ENCODE data around the gene PRRG2. TPM values are rescaled to one million over a fixed set of nuclear protein-coding genes. Genes with fewer than 3 reads are reported as not detected.
A peak's percentile ranks its signal among the peaks of the same experiment; 100 is the strongest.

PRRG2 gene
- total and polyA plus RNA-seq, 12 donors: 0.28 to 1.2 (median 0.85) TPM; not detected in 2

DNA sequence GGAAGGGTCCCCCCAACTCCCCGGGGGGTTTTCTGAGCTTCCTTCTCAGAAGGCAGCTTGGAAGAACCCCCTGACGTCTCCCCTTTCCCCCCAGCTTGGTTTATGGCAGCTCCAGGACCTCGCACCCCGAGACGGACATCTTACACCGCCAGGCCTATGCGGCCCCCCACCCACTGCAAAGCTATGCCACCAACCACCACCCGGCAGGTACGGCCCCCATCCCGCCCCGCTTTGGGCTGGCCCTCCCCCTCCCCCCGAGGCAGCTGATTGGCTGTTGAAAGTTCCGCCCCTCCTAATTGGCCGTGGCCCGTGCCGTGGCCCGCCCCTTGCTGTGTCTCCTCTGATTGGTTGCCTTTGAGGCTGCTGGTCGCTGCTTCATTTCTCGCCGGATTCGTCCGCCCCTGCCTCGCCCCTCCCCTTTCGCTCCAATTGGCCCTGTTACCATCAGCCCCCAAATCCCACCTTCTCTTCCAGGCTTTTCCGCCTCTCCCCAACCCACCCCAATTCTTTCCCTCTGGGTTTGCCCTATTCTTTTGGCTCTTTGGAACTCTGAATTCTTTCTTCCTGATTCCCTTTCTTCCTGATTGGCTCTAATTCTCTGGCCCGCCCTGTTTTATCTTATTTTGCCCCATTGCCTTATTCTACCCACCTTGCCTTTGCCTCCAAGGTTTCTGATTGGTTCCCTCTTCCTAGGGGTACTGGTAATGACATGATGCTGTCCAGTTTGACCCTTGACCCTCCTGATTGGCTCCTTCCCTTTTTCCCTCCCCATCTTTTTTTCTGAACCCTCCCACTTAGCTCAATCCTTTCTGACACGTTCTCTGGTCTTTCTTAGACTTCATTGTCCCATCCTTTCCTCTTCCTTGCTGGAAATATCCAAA lies 12.4 kb downstream of the PRRG2 start:
- TF ChIP-seq POLR2A (IDR thresholded peaks at IDR 0.05): no peak
- TF ChIP-seq, protein P1, sequence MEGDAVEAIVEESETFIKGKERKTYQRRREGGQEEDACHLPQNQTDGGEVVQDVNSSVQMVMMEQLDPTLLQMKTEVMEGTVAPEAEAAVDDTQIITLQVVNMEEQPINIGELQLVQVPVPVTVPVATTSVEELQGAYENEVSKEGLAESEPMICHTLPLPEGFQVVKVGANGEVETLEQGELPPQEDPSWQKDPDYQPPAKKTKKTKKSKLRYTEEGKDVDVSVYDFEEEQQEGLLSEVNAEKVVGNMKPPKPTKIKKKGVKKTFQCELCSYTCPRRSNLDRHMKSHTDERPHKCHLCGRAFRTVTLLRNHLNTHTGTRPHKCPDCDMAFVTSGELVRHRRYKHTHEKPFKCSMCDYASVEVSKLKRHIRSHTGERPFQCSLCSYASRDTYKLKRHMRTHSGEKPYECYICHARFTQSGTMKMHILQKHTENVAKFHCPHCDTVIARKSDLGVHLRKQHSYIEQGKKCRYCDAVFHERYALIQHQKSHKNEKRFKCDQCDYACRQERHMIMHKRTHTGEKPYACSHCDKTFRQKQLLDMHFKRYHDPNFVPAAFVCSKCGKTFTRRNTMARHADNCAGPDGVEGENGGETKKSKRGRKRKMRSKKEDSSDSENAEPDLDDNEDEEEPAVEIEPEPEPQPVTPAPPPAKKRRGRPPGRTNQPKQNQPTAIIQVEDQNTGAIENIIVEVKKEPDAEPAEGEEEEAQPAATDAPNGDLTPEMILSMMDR (IDR thresholded peaks at IDR 0.05): no peak
- peaks cover 0 to 47% of the 10 kb centered on the region in 2 donors for H3K36me3 ChIP-seq (replicated peaks in 1 of 2)
- WGBS, 4 donors: 5 to 10% (median 6%) methylated on average over 14 to 27 of the region's 27 CpGs
- no peaks in the 10 kb centered on the region for H3K27me3 ChIP-seq
- no peaks in the 10 kb centered on the region for H3K9me3 ChIP-seq (replicated peaks in 1 of 3)
- H3K4me1 ChIP-seq (replicated peaks in 1 of 2): peaks cover 9 to 18% of the 10 kb centered on the region in 2 donors
- peak overlapping the region in 1 of 4 donors; percentile 95 for H3K4me3 ChIP-seq
- H3K27ac ChIP-seq: peak overlapping the region in 4 of 5 donors; percentile 21 to 93 (median 68)
- intact Hi-C loops (cut with DNase I): no loop called here
- DNase-seq: peak; percentile 93 to 97 (median 95)

DNA sequence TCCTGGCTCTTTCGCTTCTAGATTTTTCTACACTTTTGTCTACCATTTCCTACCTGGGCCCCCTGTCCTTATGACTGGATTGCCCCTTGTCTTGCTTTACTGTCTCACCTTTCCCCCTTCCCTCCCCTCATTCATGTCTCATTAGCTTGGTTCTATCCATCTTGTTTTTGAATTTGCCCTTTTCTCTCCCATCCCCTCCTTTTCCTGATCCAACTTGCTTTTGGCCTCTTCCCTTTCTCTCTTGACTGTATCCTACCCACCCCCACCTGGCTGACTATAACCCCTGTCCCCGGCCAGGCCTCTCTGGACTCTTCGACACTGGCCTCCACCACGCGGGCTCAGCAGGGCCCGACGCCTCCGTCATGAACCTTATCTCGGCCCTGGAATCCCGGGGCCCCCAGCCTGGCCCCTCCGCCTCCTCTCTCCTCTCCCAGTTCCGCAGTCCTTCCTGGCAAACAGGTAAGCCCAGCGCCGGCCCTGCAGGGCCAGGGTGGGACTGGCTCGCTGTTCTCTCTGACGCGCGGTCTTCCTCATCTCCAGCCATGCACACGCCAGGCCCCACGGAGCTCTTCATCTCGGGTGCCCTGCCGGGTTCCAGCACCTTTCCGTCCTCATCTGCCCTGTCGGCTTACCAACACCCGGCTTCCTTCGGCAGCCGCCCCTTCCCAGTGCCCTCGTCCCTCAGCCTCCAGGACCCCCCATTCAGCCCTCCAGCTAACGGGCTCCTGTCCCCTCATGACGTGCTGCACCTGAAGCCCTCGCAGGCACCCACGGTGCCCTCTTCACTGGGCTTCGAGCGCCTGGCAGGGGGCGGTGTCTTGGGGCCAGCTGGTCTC lies 13.3 kb downstream of the PRRG2 start:
- Histone ChIP-seq H3K4me1 (replicated peaks in 1 of 2) (peaks cover 9 to 18% of the 10 kb centered on the region in 2 donors), H3K27ac (peak overlapping the region in 3 of 5 donors; percentile 21 to 93 (median 54)), H3K4me3 (no peak overlapping the region), H3K9me3 (replicated peaks in 1 of 3) (no peaks in the 10 kb centered on the region), H3K36me3 (replicated peaks in 1 of 2) (peaks cover 0 to 56% of the 10 kb centered on the region in 2 donors), H3K27me3 (no peaks in the 10 kb centered on the region)
- 85 to 89% (median 87%) methylated on average over 34 to 35 of the region's 35 CpGs for WGBS, 4 donors
- TF ChIP-seq, protein P1 (IDR thresholded peaks at IDR 0.05): no peak
- no peak for TF ChIP-seq POLR2A (IDR thresholded peaks at IDR 0.05)
- intact Hi-C loops (cut with DNase I): no loop called here
- no peak for DNase-seq

DNA sequence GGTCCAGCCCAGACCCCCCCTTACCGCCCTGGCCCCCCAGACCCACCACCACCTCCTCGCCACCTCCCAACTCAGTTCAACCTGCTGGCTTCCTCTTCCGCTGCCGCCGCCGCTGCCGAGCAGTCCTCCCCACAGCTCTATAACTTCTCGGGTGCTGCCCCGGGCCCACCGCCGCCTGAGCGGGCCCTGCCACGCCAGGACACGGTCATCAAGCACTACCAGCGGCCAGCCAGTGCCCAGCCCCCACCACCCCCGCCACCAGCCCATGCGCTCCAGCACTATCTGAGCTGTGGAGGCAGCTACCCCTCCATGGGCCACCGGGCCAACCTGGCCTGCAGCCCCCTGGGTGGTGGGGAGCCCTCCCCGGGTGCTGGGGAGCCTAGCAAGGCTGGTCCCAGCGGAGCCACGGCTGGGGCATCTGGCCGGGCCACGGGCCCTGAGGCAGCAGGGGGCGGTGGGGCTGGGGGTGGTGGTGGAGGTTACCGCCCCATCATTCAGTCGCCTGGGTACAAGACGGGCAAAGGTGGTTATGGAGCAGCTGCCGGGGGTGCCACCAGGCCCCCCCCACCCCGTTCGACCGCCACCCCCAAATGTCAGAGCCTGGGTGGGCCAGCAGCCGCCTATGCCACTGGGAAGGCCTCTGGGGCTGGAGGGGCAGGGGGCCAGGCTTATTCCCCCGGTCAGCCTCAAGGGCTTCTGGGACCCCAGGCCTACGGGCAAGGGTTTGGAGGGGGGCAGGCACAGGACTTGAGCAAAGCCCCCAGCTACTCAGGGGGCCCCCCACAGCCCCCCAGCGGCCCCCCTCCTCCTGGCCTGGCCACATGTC lies 14.1 kb downstream of the PRRG2 start:
- H3K27me3 ChIP-seq: no peaks in the 10 kb centered on the region
- intact Hi-C loops (cut with DNase I): loop anchor here in 1 of 2 donors (5.0 kb wide), 1 partner anchor 37 kb away; no protein-coding TSS in a partner anchor
- H3K27ac ChIP-seq: no peak overlapping the region
- 88 to 96% (median 91%) methylated on average over 5 to 35 of the region's 35 CpGs for WGBS, 4 donors
- TF ChIP-seq, protein P1 (IDR thresholded peaks at IDR 0.05): no peak
- no peak for TF ChIP-seq POLR2A (IDR thresholded peaks at IDR 0.05)
- H3K4me3 ChIP-seq: no peak overlapping the region
- H3K9me3 ChIP-seq (replicated peaks in 1 of 3): no peaks in the 10 kb centered on the region
- H3K36me3 ChIP-seq (replicated peaks in 1 of 2): peaks cover 0 to 65% of the 10 kb centered on the region in 2 donors
- peak in 1 of 7 donors; percentile 29 for DNase-seq
- peaks cover 9 to 18% of the 10 kb centered on the region in 2 donors for H3K4me1 ChIP-seq (replicated peaks in 1 of 2)
